Medulla oblongata (tissue), 1 donor: ENCODE data around the gene RAPGEF5.
"Not testable (repeated sequence)": the region's sequence is repeated elsewhere in the genome, so short reads cannot be mapped to it uniquely, and the experiment has no call there.

Experiments used
- DNase-seq: peaks from one replicate; pipeline ENCODE4 v3.0.0-alpha.2; 2015; ENCODE audit errors: extremely low spot score

The RAPGEF5 gene

GRCh38 chr7:22120391-22121053, 236.4 kb downstream of the RAPGEF5 start:
- no peak for DNase-seq

GRCh38 chr7:22117222-22117621, 239.7 kb downstream of the RAPGEF5 start:
- DNase-seq = no peak

- no peak for DNase-seq
These were observed 240.4 kb downstream of the RAPGEF5 start for GRCh38 chr7:22116451-22117030.

- DNase-seq = no peak
These were observed 241.3 kb downstream of the RAPGEF5 start for GRCh38 chr7:22115689-22116088.

GRCh38 chr7:22114440-22114981, 242.4 kb downstream of the RAPGEF5 start:
- DNase-seq = no peak

- peak; percentile 60 for DNase-seq
These were observed 243.9 kb downstream of the RAPGEF5 start for GRCh38 chr7:22113041-22113440.

- peak; percentile 7 for DNase-seq
These were observed 245.3 kb downstream of the RAPGEF5 start for GRCh38 chr7:22111661-22112060.

- DNase-seq = peak; percentile 65
These were observed 246.1 kb downstream of the RAPGEF5 start for GRCh38 chr7:22110881-22111280.

- peak; percentile 98 for DNase-seq
These were observed 246.6 kb downstream of the RAPGEF5 start for GRCh38 chr7:22110227-22110839.

GRCh38 chr7:22109761-22110160, 247.2 kb downstream of the RAPGEF5 start:
- peak; percentile 79 for DNase-seq

GRCh38 chr7:22108151-22108845, 248.7 kb downstream of the RAPGEF5 start:
- DNase-seq = peak; percentile 96

- no peak for DNase-seq
These were observed 251.4 kb downstream of the RAPGEF5 start for GRCh38 chr7:22105550-22105949.

- DNase-seq = no peak
These were observed 262.3 kb downstream of the RAPGEF5 start for GRCh38 chr7:22094413-22095342.

GRCh38 chr7:22093936-22094335, 263.0 kb downstream of the RAPGEF5 start:
- no peak for DNase-seq

GRCh38 chr7:22093001-22093400, 264.0 kb downstream of the RAPGEF5 start:
- no peak for DNase-seq

GRCh38 chr7:22090958-22091525, 265.9 kb downstream of the RAPGEF5 start:
- not testable (repeated sequence) for DNase-seq

GRCh38 chr7:22090512-22090911, 266.4 kb downstream of the RAPGEF5 start:
- no peak for DNase-seq

GRCh38 chr7:22090107-22090506, 266.8 kb downstream of the RAPGEF5 start:
- DNase-seq = no peak

GRCh38 chr7:22088827-22089226, 268.1 kb downstream of the RAPGEF5 start:
- DNase-seq = no peak

- no peak for DNase-seq
These were observed 269.1 kb downstream of the RAPGEF5 start for GRCh38 chr7:22087861-22088260.

GRCh38 chr7:22083704-22084240, 273.2 kb downstream of the RAPGEF5 start:
- peak; percentile 36 for DNase-seq
